Choroid plexus epithelial cell (primary cell): Measurements from ENCODE around the gene PLD1.

Experiments
- DNase-seq: peaks from one replicate; pipeline ENCODE4 v3.0.0-alpha.2; 2010; ENCODE audit warnings: low read depth
- H3K4me3 ChIP-seq: 2 replicates; pipeline ENCODE4 v1.5.1; 2011; ENCODE audit warnings: low read depth, mild to moderate bottlenecking, control low read depth, low read length, moderate library complexity
- TF ChIP-seq, protein P1 (sequence below): conservative IDR thresholded peaks from 2 replicates; pipeline ENCODE4 v1.5.1; 2011; ENCODE audit warnings: low read depth, mild to moderate bottlenecking, control low read depth, inconsistent platforms, low read length, moderate library complexity

Gene PLD1

DNA sequence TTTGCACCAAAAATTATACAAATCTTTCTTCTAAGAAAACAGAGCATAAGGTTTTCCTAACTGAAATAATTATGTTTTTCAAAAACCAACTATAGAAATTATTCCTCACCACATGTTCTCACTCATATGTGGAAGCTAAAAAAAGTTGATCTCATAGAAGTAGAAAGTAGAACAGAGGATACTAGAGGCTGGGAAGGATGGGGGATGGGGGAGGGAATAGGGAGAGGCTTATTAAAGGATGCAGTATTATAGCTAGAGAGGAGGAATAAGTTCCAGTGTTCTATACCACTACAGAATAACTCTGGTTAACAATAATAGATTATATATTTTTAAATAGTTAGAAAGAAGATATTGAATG lies 20.2 kb upstream of the PLD1 start:
- DNase-seq = no peak
- TF ChIP-seq, protein P1, sequence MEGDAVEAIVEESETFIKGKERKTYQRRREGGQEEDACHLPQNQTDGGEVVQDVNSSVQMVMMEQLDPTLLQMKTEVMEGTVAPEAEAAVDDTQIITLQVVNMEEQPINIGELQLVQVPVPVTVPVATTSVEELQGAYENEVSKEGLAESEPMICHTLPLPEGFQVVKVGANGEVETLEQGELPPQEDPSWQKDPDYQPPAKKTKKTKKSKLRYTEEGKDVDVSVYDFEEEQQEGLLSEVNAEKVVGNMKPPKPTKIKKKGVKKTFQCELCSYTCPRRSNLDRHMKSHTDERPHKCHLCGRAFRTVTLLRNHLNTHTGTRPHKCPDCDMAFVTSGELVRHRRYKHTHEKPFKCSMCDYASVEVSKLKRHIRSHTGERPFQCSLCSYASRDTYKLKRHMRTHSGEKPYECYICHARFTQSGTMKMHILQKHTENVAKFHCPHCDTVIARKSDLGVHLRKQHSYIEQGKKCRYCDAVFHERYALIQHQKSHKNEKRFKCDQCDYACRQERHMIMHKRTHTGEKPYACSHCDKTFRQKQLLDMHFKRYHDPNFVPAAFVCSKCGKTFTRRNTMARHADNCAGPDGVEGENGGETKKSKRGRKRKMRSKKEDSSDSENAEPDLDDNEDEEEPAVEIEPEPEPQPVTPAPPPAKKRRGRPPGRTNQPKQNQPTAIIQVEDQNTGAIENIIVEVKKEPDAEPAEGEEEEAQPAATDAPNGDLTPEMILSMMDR = no peak
- no peak overlapping the region for H3K4me3 ChIP-seq

DNA sequence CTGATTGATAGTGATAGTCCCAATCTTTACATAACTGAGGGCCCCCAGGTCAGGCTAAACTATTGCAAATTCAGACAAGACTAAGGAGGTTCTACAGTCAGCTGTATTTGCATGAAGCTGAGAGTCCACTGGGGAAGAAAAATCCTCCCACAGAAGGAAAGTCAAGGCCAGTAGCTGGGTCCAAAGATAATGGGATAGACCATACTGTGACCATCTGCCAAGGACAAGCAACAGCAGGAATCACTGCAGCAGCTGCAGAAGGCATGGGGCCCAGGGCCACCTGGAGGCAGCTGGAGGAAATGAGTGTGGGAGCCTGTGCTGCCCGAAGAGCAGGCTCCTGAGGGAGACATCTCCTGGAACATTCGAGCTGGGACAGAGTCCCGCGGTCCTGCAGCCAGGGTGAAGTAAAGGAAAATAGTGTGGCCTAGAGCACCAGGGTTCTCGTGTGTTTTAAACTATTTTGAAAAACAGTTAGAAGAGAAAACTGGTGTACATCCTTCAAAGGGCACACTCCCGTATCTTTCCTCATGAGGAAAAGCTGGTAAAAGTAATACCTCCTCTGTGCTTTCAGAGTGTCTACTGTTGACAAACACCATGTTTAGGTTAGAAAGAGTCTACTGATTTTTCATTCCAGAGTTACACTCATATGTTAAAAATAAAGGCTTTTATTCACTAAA lies 19.7 kb upstream of the PLD1 start:
- no peak overlapping the region for H3K4me3 ChIP-seq
- DNase-seq = peak; percentile 93
- TF ChIP-seq, protein P1 = peak; percentile 88

DNA sequence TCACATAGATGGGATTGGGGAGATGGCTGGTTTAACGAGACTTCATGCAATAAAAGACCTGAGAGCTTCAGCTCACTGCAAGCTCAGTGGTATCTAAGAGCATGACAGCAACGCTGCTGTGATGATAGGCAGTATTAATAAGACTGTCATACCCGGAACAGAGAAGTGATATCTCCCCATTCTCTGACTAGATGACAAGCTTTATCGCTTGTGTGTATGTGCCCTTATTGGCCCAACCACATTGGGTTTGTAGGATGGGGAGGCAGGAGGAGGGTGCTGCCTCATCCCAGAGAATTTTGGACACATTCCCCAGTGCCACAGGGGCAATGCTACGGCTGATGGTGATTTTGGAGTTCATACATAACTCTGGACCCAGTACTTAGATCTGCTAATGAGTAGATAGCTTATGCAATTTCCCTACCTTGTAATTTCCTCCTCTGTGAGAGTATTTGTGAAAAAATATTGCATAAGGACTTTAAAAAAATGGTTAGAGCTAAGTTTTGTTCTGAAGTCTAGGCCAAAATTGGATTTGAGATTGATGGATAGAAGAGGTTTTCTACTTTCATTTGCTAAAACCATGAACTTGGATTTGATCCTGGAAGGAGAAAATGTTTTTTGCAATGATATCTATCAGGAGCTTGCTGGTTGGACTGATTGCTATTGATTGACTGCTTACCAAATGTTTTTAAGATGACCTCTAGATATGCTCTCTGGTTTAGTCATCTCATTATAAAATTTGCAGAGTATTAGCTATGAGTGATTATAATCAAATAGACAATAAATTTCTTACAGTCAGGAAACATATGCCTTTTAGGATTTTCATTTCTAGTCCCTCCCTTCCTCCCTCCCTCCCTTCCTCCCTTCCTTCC lies 18.9 kb upstream of the PLD1 start:
- H3K4me3 ChIP-seq = no peak overlapping the region
- TF ChIP-seq, protein P1 = no peak
- DNase-seq = no peak

DNA sequence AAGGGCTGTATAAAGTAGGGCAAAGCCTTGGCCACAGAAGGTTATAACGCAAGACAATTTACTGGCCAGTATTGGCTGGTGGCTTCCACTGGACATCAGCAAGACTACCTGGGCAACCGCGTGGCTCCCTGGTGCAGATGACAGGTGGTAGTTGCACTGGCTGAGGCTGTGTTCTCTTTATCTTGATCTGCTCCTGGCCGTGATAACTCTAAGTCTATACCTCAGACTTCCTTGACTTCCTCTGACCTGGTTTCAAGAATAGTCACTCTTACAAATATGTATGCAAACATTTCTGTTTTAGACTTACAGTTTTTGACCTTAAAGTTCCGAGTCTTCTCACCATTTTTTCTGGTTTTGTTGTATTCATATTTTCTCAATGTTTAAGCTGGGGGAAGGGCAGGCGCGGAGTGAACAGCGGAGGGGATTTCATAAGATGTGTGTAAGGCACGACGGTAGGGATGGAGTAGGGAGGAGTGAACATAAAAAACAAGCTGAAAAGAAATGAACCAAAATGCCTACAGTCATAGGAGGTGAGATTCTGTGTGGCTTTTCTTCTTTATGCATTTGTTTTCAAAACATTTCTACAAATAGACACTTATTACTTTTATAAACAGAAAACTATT lies 17.7 kb upstream of the PLD1 start:
- H3K4me3 ChIP-seq = no peak overlapping the region
- TF ChIP-seq, protein P1 = no peak
- DNase-seq = peak; percentile 73

DNA sequence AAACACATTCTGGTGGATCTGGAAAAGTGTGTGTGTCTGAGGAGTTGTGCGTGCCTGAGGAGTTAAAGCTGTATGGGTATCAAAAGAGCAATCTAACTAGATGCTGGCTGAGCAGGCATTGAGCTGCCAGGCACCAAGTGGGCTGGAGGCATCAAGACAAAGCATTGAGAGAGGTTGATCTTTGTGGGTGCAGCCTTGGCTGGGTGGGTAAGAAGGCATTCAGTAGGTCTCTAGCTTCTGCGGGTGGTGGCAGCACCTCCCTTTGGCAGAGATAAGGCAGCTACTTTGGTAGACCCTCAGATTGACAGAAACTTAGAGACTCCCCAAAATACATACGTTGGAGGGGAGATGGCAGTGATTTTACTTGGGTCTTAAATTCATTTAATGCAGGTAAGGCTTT lies 17.1 kb upstream of the PLD1 start:
- TF ChIP-seq, protein P1 = no peak
- no peak for DNase-seq
- H3K4me3 ChIP-seq = no peak overlapping the region

DNA sequence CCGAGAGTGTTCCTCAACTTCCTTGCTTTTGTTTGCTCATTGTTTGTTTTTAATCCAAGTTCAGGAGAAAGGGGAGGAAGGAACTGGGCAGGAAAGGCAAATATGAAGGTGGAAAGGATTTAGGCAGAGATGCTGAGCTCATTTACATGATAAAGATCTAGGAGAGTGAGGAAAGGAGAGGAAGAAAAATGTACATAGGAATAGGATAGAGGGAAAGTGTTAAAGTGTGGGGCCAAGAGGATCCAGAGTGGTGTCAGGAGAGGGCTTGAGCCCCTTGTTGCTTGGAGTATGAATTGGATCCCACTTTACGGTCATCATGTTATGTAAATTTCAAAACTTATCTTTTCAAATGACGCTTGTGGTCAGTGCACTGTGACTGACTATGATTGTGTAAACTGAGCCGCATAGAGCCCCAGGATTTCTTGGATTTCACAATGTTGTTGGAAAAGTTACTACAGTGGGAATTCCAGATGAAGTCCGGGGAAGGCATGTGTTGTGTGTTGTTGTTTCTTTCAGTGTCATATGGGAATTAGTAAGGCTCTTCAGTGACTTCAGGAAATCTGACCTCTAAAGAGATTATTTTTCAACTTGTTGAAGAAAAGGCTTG lies 15.0 kb upstream of the PLD1 start:
- H3K4me3 ChIP-seq = no peak overlapping the region
- DNase-seq = peak; percentile 86
- TF ChIP-seq, protein P1 = no peak
